Sigmoid colon (tissue), 4 donors: ENCODE results near the gene STRA8.

Experiments used
- EP300 ChIP-seq, 4 donors: sonication (generic); formaldehyde crosslinking; IDR thresholded peaks; one replicate each; pipeline ENCODE4 v1.6.1; 2017; ENCODE audit warnings: antibody characterized with exemption in 4 of 4
- POLR2A ChIP-seq, 2 donors: fragments of 450-650 bp; IDR thresholded peaks; one replicate each; pipeline ENCODE4 v1.6.1; 2016; ENCODE audit warnings: antibody characterized with exemption in 2 of 2, mild to moderate bottlenecking in 2 of 2, moderate library complexity in 2 of 2
- POLR2AphosphoS5 ChIP-seq, 4 donors: sonication (generic); formaldehyde crosslinking; IDR thresholded peaks; one replicate each; pipeline ENCODE4 v1.6.1; 2017; ENCODE audit warnings: antibody characterized with exemption in 4 of 4
- TF ChIP-seq, protein P1 (sequence below), 4 experiments: fragments of 450-650 bp in 3 of 4; fragments of 200-600 bp in 1 of 4; IDR thresholded peaks; one replicate each; pipeline ENCODE4 v1.5.1; 2016 to 2019; ENCODE audit warnings: antibody characterized with exemption in 4 of 4, mild to moderate bottlenecking in 3 of 4, moderate library complexity in 2 of 4

DNA sequence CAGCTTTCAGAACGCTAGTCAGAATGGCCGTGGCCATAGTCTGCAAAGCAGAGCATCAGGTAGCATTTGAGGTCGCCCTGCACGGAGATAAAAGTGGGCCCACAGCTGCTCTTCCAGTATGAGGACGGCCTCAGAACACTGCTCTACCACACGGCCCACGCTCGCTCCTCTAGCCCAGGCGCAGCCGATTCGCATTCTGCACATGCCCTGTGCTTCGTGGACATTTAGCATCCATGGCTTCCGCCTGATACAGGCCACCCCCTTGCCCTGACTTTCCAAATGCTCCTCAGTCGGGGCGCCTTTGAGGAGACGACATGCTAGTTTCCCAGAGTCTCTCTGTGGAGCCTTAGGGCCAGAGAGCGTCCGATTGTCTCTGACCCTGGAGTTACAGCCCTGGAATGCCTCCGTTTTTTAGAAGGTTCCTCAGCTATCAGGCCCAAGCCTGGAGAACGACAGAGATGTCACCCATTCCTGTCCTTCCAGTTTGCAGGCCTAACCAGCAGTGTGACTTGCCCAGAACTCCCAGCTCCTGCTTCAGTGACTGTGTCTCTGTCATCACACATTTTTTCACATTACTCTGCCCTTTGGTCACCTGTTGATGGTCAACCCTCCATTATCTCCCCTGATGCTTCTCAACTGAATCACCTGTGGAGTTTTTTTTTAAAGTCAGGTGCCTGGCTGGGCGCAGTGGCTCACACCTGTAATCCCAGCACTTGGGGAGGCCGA lies 14.3 kb downstream of the STRA8 start:
- TF ChIP-seq, protein P1, sequence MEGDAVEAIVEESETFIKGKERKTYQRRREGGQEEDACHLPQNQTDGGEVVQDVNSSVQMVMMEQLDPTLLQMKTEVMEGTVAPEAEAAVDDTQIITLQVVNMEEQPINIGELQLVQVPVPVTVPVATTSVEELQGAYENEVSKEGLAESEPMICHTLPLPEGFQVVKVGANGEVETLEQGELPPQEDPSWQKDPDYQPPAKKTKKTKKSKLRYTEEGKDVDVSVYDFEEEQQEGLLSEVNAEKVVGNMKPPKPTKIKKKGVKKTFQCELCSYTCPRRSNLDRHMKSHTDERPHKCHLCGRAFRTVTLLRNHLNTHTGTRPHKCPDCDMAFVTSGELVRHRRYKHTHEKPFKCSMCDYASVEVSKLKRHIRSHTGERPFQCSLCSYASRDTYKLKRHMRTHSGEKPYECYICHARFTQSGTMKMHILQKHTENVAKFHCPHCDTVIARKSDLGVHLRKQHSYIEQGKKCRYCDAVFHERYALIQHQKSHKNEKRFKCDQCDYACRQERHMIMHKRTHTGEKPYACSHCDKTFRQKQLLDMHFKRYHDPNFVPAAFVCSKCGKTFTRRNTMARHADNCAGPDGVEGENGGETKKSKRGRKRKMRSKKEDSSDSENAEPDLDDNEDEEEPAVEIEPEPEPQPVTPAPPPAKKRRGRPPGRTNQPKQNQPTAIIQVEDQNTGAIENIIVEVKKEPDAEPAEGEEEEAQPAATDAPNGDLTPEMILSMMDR (IDR thresholded peaks at IDR 0.05), result no peak
- TF ChIP-seq EP300 (IDR thresholded peaks at IDR 0.05) (no peak), POLR2AphosphoS5 (IDR thresholded peaks at IDR 0.05) (no peak), POLR2A (IDR thresholded peaks at IDR 0.05) (no peak)
